Measurements from ENCODE around the gene CBL. TPM values are rescaled to one million over a fixed set of nuclear protein-coding genes. Genes with fewer than 3 reads are reported as not detected.

Gene CBL
- total RNA-seq, 2 experiments from 2014 or later = 45.0 to 47.0 TPM

DNA sequence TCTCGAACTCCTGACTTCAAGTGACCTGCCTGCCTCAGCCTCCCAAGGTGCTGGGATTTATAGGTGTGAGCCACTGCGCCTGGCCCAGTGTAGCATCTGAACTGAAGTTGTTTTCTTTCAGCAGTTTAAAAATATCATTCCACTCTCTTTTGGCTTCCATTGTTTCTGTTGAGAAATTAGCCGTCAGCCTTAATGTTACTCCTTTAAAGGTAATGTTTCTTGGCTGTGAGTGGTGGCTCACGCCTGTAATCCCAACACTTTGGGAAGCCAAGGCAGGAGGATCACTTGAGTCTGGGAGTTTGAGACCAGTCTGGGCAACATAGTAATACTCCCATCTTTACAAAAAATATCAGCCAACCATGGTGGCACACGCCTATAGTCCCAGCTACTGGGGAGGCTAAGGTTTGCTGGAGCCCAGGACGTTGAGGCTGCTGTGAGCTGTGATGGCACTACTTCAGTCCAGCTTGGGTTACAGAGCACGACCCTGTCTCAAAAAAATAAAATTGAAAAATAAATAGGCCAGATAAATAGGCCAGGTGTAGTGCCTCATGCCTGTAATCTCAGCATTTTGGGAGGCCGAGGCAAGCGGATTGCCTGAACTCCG, 84.9 kb downstream of the CBL start:
- Mint-ChIP-seq H3K4me1 (peaks cover 2% of the 10 kb centered on the region), H3K36me3 (ENCODE audit: low read depth) (peaks cover 41% of the 10 kb centered on the region), H3K27me3 (no peaks in the 10 kb centered on the region), H3K9me3 (peaks cover 3% of the 10 kb centered on the region), H3K27ac (no peak overlapping the region), H3K4me3 (no peak overlapping the region)
- CTCF ChIA-PET = interaction anchor here (2.4 kb wide), 1 partner anchor 32 kb away, joined by 9 read pairs; no protein-coding TSS in a partner anchor
- no peak for DNase-seq
- POLR2A ChIA-PET = no interaction called here

- peaks cover 42% of the 10 kb centered on the region for H3K36me3 Mint-ChIP-seq (ENCODE audit: low read depth)
- no peak overlapping the region for H3K27ac Mint-ChIP-seq
Measured at GRCh38 chr11:119293461-119293860, 87.3 kb downstream of the CBL start.

DNA sequence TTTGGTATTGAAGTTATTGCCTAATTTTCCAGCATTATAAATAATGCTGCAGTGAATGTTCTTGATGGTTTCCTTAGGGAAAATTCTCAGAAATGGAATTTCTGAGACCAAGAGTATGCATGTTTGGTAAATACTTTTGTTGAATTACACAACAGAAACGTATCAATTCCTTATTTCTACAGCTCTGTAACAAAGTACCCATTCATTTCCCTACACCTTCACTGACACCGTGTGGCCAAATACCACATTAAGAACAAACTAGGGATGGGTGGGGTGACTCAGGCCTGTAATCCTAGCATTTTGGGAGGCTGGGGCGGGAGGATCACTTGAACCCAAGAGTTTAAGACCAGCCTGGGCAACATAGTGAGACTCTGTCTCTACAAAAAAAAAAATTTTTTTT, 89.0 kb downstream of the CBL start:
- H3K4me1 Mint-ChIP-seq = no peaks in the 10 kb centered on the region
- no peak overlapping the region for H3K27ac Mint-ChIP-seq
- no peaks in the 10 kb centered on the region for H3K27me3 Mint-ChIP-seq
- H3K36me3 Mint-ChIP-seq (ENCODE audit: low read depth) = peaks cover 50% of the 10 kb centered on the region
- H3K4me3 Mint-ChIP-seq = no peak overlapping the region
- H3K9me3 Mint-ChIP-seq = peaks cover 3% of the 10 kb centered on the region
- ChIA-PET CTCF (interaction anchor here (1.1 kb wide), 1 partner anchor 89 kb away, joined by 6 read pairs; the partner anchor contains the start of gene CBL), POLR2A (interaction anchor here (0.5 kb wide), 1 partner anchor 39 kb away, joined by 3 read pairs; the partner anchor contains the start of gene RNF26)
- no peak for DNase-seq

More at GRCh38 chr11:119293461-119293860, 87.3 kb downstream of the CBL start:
- no peaks in the 10 kb centered on the region for H3K4me1 Mint-ChIP-seq
- no peak overlapping the region for H3K4me3 Mint-ChIP-seq
- CTCF ChIA-PET = interaction anchor here (1.2 to 1.5 kb wide), 4 partner anchors 10 to 87 kb away, joined by 3 to 6 read pairs (median 4); partner anchors contain the start of gene CBL
- no peak for DNase-seq
- POLR2A ChIA-PET = no interaction called here
- no peaks in the 10 kb centered on the region for H3K27me3 Mint-ChIP-seq
- H3K9me3 Mint-ChIP-seq = peaks cover 3% of the 10 kb centered on the region

DNA sequence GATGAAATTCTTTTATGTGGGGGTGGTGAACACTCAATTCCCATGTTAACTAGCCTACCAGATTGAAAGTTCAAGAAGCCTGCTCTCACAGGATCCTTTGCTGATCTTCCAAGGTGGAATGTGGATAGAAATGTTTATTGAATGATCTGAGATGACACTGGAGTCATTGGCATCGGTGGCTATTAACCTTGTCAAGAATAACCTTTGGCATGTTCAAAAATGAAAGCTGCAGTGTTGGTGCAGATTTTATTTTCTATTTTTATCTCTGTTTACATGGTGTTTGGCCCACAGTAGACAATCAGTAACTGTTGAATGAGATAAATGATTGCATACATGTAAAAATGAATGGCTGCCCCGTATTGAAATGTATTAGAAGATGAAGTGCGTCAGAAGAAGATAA, 91.8 kb downstream of the CBL start:
- Mint-ChIP-seq H3K27me3 (no peaks in the 10 kb centered on the region), H3K36me3 (ENCODE audit: low read depth) (peaks cover 56% of the 10 kb centered on the region), H3K9me3 (no peaks in the 10 kb centered on the region), H3K4me1 (no peaks in the 10 kb centered on the region), H3K4me3 (no peak overlapping the region), H3K27ac (no peak overlapping the region)
- POLR2A ChIA-PET = no interaction called here
- DNase-seq = no peak
- CTCF ChIA-PET = interaction anchor here (1.0 kb wide), 2 partner anchors 10 to 23 kb away, joined by 3 read pairs; no protein-coding TSS in a partner anchor

GRCh38 chr11:119298726-119299125, 92.6 kb downstream of the CBL start:
- ChIA-PET CTCF (no interaction called here), POLR2A (no interaction called here)
- peak overlapping the region; percentile 8 for H3K27ac Mint-ChIP-seq
- no peak for DNase-seq
- no peaks in the 10 kb centered on the region for H3K9me3 Mint-ChIP-seq
- H3K4me1 Mint-ChIP-seq = no peaks in the 10 kb centered on the region
- H3K36me3 Mint-ChIP-seq (ENCODE audit: low read depth) = peaks cover 64% of the 10 kb centered on the region
- no peak overlapping the region for H3K4me3 Mint-ChIP-seq
- no peaks in the 10 kb centered on the region for H3K27me3 Mint-ChIP-seq

GRCh38 chr11:119299416-119299815, 93.3 kb downstream of the CBL start:
- DNase-seq = no peak
- Mint-ChIP-seq H3K36me3 (ENCODE audit: low read depth) (peaks cover 69% of the 10 kb centered on the region), H3K4me1 (no peaks in the 10 kb centered on the region), H3K4me3 (no peak overlapping the region), H3K9me3 (no peaks in the 10 kb centered on the region), H3K27me3 (no peaks in the 10 kb centered on the region), H3K27ac (no peak overlapping the region)
- ChIA-PET CTCF (interaction anchor here (0.8 kb wide), 1 partner anchor 131 kb away, joined by 3 read pairs; no protein-coding TSS in a partner anchor), POLR2A (interaction anchor here (0.8 kb wide), 1 partner anchor 22 kb away, joined by 3 read pairs; no protein-coding TSS in a partner anchor)

GRCh38 chr11:119300198-119300964, 94.2 kb downstream of the CBL start:
- CTCF ChIA-PET = interaction anchor here (0.8 to 1.6 kb wide), 5 partner anchors 20 to 131 kb away, joined by 3 to 5 read pairs (median 4); partner anchors contain the start of gene CBL
- H3K4me1 Mint-ChIP-seq = peaks cover 4% of the 10 kb centered on the region
- no peak for DNase-seq
- no peak overlapping the region for H3K27ac Mint-ChIP-seq
- POLR2A ChIA-PET = interaction anchor here (0.8 kb wide), 1 partner anchor 21 kb away, joined by 3 read pairs; no protein-coding TSS in a partner anchor
- no peaks in the 10 kb centered on the region for H3K9me3 Mint-ChIP-seq
- no peak overlapping the region for H3K4me3 Mint-ChIP-seq
- peaks cover 75% of the 10 kb centered on the region for H3K36me3 Mint-ChIP-seq (ENCODE audit: low read depth)
- H3K27me3 Mint-ChIP-seq = no peaks in the 10 kb centered on the region

- Mint-ChIP-seq H3K4me1 (peaks cover 20% of the 10 kb centered on the region), H3K36me3 (ENCODE audit: low read depth) (peaks cover 67% of the 10 kb centered on the region), H3K4me3 (no peak overlapping the region), H3K27me3 (no peaks in the 10 kb centered on the region), H3K27ac (no peak overlapping the region), H3K9me3 (no peaks in the 10 kb centered on the region)
- no peak for DNase-seq
- CTCF ChIA-PET = interaction anchor here (6.3 kb wide), 1 partner anchor 19 kb away, joined by 45 read pairs; no protein-coding TSS in a partner anchor
- POLR2A ChIA-PET = interaction anchor here (1.6 kb wide), 1 partner anchor 13 kb away, joined by 6 read pairs; the partner anchor contains the start of gene MCAM
Measured at GRCh38 chr11:119303227-119303718, 97.1 kb downstream of the CBL start.

DNA sequence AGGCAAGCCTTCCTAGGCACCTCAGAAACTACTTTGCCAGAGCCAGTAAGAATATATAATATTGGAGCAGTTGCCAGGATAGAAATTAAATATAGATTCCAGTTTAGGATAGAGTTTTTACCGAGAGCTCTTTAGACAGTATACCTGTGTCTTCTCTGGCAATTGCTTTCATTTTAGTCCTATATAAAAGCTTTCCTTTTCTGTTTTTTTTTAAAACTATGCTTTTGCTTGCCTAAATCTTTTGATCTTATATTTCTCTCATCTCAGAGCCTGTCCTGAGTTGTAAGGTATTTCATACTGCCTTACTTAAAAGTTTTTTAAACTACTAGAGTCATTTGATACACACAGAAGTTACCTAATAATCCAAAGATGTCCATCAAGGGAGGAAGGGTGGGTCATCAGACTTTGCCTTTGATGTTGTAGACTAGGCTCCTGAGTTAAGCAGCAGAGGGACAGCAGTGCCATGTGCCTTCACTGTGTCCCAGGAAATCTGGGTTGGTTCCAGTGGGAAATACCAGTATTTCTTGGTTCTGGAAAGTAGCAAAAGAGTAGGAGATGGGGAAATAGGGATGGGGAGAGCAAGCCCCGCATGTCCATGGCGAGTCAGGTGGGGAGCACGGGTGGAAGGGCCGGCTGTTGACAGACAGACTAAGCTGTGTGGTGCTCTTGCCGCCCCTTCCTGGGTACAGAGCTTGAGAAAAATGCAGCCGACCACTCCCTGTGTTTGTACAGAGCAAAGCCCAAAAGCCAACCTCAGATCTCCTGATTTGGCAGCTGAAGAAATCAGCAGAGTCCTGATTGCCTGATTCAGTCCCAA, 99.6 kb downstream of the CBL start:
- H3K27me3 Mint-ChIP-seq = no peaks in the 10 kb centered on the region
- no peaks in the 10 kb centered on the region for H3K9me3 Mint-ChIP-seq
- peaks cover 20% of the 10 kb centered on the region for H3K4me1 Mint-ChIP-seq
- no peak overlapping the region for H3K4me3 Mint-ChIP-seq
- peaks cover 48% of the 10 kb centered on the region for H3K36me3 Mint-ChIP-seq (ENCODE audit: low read depth)
- ChIA-PET CTCF (interaction anchor here (1.0 to 6.3 kb wide), 4 partner anchors 13 to 32 kb away, joined by 3 to 45 read pairs (median 4); no protein-coding TSS in a partner anchor), POLR2A (interaction anchor here (1.1 to 2.5 kb wide), 4 partner anchors 10 to 28 kb away, joined by 3 to 16 read pairs (median 6); partner anchors contain the start of genes MCAM and RNF26)
- peak overlapping the region; percentile 67 for H3K27ac Mint-ChIP-seq
- DNase-seq = no peak

- no peaks in the 10 kb centered on the region for H3K9me3 Mint-ChIP-seq
Measured at GRCh38 chr11:119306373-119306890, 100.3 kb downstream of the CBL start.

DNA sequence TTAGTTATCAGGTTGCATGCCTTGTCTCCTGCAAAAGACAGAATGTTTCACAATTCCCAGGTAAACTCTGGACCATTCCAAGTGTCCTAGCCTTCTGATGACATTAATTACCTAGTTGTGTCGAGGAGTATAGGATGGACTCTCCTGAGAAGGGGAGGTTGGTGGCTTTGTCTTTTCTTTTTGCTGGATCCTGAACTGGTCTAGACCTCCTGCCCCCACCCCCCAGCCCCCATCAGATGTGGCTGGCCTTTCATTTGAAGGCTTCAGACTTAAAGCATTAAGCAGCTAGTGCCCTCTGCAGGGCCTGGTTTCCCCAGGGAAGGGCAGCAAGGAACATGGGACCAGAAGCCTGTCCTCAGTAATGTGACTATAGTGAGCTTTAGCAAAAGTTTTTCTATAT, 101.1 kb downstream of the CBL start:
- CTCF ChIA-PET = interaction anchor here (0.6 to 6.3 kb wide), 11 partner anchors 10 to 101 kb away, joined by 3 to 45 read pairs (median 3); partner anchors contain the start of gene CBL

More at GRCh38 chr11:119306373-119306890, 100.3 kb downstream of the CBL start:
- no peak for DNase-seq
- Mint-ChIP-seq H3K36me3 (ENCODE audit: low read depth) (peaks cover 42% of the 10 kb centered on the region), H3K27me3 (no peaks in the 10 kb centered on the region), H3K27ac (peak overlapping the region; percentile 67), H3K4me1 (peaks cover 20% of the 10 kb centered on the region), H3K4me3 (no peak overlapping the region)
- ChIA-PET CTCF (interaction anchor here (0.6 to 6.3 kb wide), 7 partner anchors 13 to 101 kb away, joined by 3 to 45 read pairs (median 4); partner anchors contain the start of gene CBL), POLR2A (interaction anchor here (1.0 to 2.5 kb wide), 5 partner anchors 9 to 28 kb away, joined by 3 to 16 read pairs (median 5); partner anchors contain the start of genes MCAM and RNF26)

More for the DNA sequence above, 101.1 kb downstream of the CBL start:
- no peaks in the 10 kb centered on the region for H3K27me3 Mint-ChIP-seq
- peaks cover 20% of the 10 kb centered on the region for H3K4me1 Mint-ChIP-seq
- peaks cover 36% of the 10 kb centered on the region for H3K36me3 Mint-ChIP-seq (ENCODE audit: low read depth)
- DNase-seq = no peak
- H3K27ac Mint-ChIP-seq = no peak overlapping the region
- no peaks in the 10 kb centered on the region for H3K9me3 Mint-ChIP-seq
- H3K4me3 Mint-ChIP-seq = no peak overlapping the region
- POLR2A ChIA-PET = interaction anchor here (1.0 to 2.5 kb wide), 5 partner anchors 9 to 27 kb away, joined by 3 to 16 read pairs (median 6); partner anchors contain the start of genes MCAM and RNF26

All from activated CD4-positive, alpha-beta memory T cell treated with anti-CD3 and anti-CD28 coated beads, Interleukin-2, amount 10 ng/mL, durations not matched to agents 7 days and 5 days (primary cell).